NCI-H748 (cell line): Measurements from ENCODE around the gene PTPRS.

ENCODE experiments used
- DNase-seq: peaks from one replicate; lab custom pipeline; 2025; ENCODE audit not compliant: unreplicated experiment; lab: John Stamatoyannopoulos, UW

The PTPRS gene

DNA sequence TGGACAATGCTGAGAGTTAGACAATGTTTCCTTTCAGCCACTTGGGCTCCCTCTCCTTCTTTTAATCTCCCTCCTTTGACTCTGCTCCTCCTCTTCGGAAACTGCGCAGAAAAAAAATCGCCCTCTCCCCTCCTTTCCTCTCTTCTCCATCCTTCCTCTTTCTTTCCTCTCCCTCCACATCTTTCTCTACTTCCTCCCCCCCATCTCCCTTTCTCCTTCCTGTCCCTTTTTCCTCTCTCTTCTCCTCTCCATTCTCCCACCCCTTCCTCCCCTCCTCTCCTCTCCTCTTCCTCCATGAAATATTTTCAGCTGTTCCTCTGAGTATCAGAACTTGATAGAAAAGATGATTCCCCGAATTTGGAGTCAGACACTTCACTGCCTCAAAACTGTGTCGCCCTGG is 15.1 kb upstream of the PTPRS start:
- DNase-seq: no peak

DNA sequence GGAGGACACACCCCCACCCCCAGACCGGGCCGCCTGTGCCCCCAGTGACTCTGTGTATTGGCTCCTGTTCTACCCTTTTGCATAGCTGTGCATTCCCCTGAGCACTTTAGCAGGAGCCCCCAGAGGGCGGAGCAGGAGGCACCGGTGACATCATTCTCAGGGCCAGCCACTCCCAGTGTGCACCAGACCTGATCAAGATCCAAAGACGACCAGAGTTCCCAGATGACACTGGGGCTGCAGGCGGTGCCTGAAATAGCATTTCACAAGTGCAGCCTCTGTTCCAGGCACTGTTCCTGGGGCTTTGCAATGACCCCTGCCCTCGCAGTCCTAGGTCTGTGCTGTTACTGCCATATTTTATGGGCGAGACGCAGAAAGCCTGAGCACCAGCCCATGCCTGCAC is 14.5 kb upstream of the PTPRS start:
- DNase-seq: no peak

DNA sequence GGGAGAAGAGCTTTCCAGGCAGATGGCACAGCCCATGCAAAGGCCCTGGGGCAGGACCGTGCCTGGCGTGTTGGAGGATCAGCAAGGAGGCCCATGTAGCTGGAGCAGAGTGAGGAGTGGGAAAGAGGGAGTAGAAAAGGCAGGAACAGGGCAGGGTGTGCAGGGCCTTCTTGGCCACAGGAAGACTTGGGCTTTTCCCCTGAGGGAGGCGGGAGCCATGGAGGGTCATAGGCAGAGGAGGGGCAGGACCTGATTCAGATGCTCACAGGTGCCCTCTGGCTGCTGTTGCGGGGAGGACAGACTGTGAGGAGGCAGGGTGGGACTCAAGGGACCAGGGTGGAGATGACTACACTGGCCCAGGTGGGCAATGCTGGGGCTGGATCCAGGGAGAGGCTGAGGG is 13.8 kb upstream of the PTPRS start:
- DNase-seq: no peak

DNA sequence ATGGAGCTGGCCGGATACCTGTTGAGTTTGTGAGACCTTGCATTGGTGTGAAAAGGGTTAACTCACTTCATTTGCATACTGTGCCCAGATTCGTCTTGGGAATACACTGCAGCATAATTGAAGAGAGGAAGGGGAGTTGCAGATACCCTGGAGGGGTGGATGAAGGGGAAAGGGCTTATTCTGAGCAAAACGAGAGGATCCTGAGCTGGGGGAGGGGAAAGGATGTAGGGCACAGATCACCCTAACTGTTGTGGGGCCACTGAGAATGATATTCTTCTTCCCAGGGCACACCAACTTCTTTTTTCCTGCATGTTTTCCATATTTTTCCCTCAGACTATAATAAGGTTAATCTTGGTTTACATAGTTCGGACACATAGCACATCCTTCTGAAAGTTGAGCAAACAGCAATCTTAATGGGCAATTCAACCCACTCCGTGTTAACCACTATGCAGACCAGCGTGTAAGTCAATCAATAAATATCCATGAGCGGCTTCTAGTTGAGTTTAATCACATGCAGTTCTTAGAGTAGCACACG is 11.7 kb upstream of the PTPRS start:
- no peak for DNase-seq

DNA sequence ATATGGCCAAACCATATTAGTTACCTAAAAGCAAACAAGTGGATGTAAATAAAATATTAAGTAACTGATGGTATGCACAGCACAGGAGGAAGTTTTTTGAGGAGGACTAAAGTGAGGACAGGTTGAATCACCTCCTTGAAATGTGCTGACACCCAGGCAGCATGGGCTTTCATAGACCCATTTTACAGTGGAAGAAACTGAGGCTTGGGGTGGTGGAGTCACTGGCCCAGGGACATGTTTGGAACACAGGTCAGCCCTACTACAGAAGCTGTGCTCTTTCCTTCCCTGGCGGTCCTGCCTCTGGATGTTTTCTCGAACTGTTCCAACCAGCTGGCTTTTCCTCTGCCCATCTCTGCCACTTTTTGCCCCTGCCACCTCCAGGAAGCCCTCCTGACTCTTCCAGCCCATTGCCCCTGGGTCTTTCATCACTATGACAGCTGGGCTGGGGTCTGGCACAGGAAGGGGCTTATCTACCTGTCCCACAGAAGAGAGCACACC is 11.2 kb upstream of the PTPRS start:
- no peak for DNase-seq

DNA sequence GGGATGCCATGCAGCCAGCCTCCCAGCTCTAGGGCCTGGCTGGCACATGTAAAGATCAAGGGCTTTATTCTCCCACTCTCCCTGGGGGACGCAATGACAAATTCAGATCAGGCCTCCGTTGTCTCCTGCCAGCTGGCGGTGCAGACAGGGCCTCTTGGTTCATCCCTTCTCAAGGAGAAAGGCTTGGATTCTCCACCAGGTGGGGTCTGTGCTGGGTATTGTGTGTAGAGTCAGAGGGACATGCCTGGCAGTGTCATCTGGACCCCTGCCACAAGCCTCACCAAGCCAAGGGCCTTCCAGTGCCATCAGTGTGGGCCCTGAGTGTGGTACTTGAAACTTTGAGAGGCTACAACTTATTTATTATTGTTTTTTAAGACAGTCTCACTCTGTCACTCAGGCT is 8.4 kb upstream of the PTPRS start:
- no peak for DNase-seq

DNA sequence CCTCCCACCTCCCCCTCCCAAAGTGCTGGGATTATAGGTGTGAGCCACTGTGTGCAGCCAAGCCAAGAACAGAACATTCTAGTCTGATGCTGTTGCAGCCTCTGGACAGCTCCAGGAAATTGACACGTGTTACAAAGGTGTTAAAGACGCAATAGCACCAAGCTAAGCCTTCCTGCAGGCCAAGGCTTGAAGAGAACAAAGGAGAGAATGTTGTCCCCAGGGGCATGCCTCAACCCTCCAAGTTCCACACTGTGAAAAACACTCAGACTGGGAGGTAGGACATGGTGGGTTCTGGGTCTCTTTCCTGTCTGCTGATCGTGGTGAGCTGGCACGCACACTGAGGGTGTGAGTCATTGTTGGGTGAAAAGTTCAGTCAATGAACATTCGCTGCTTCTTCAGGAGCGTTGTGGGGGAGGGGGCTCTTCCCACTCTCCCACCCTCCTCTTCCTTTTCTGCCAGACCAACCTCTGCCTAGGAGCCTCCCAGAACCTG is 5.3 kb upstream of the PTPRS start:
- no peak for DNase-seq

DNA sequence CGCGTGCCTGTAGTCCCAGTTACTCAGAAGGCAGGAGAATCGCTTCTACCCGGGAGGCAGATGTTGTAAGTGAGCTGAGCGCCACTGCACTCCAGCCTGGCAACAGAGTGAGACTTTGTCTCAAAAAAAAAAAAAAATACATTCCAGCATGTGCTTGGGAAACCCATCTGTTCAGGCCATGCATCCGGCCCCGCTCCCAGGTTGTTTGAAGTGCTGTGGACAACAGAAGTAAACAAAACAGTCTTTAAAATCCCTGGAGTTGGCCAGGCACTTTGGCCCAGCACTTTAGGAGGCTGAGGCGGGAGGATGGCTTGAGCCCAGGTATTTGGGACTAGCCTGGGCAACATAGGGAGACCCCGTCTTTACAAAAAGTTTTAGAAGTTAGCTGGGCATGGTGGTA is 3.2 kb upstream of the PTPRS start:
- DNase-seq: no peak

DNA sequence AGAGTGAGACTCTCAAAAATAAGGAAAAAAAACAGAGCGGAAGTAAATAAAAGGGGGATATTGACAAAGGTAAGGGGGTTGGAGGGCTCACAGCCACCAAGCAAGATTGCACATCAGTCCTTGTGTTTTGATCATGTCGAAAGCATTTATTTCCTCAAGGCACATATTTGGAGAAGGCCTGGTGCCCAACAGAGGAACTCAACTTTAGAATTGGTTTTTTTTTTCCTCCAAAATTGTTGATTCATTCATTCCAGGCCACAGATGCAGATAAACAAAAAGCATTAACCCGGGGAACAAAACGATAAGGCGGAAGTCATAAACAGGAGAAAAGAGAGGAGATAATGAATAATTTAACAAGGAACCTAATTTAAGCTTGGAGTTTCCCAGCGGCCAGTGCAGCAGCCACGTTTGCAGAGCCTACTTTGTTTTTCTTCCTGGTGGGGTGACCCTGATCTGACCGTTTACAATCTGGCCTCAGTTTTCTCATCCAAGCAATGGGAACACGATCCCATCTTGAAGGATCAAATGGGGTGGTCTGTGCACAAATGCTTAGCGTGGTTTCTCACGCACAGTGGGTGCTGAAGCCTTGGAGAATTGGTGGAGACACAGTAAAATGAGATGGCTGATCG is 2.1 kb upstream of the PTPRS start:
- DNase-seq: no peak

DNA sequence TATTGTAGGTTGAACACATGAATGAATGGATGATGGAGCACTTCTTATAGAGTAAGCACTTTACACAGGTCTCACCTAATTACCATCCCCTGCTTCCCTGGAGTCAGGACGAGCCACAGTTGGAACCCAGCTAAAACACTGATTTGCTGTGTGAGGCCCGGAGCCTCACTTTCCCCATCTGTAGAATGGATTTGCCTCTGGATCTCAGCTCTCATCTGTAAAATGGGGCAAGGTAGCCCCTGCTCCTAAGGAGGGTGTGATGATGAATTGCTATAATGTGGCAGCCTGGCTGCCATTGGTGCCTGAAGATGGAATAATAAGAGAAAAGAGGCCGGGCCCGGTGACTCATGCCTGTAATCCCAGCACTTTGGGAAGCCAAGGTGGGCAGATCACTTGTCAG is 1.4 kb upstream of the PTPRS start:
- no peak for DNase-seq

DNA sequence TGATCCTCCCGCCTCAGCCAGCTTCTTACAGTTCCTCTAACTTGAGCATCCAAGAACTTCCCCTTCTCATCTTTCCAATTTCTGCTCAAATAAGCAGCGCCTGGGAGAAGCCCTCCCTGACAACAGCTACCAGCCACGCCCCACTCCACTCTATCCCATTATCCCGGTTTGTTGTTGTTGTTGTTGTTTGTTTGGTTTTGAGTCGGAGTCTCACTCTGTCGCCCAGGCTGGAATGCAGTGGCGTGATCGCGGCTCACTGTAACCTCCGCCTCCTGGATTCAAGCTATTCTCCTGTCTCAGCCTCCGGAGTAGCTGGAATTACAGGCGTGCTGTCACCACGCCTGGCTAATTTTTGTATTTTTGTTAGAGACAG is 822 bp upstream of the PTPRS start:
- no peak for DNase-seq

DNA sequence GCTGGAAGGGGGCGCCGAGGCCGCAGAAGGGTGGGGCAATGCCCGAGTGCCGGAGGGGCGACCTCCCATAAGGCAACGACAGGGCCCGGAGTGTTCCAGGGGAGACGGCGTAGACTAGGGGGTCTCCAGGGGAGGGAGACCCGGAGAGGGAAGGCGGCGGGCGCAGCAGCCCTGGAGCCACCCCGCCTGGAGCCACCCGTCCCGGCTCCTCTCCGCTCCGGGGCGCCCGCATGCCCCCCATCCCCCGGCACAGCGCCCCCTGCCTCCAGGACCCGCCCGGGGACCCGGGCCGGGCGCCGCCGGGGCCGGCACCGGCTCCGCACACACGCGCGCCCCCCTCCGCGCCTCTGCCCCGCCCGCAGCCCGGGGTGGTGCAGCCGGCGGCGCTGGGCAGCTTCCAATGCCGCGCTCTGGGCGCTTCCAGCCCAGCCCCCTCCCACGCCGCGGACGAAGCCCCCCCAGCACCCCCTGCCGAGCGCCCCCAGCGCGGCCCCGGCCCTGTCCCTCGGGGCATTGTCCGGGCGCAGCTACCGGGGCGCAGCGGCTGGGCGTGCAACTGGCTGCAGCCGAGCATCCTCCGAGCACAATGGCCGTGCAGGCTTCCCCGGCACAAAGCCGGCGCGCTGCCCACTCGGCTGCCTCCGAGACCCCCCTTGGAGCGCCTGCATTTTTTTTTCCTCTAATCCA is 519 bp downstream of the PTPRS start:
- peak; percentile 60 for DNase-seq

DNA sequence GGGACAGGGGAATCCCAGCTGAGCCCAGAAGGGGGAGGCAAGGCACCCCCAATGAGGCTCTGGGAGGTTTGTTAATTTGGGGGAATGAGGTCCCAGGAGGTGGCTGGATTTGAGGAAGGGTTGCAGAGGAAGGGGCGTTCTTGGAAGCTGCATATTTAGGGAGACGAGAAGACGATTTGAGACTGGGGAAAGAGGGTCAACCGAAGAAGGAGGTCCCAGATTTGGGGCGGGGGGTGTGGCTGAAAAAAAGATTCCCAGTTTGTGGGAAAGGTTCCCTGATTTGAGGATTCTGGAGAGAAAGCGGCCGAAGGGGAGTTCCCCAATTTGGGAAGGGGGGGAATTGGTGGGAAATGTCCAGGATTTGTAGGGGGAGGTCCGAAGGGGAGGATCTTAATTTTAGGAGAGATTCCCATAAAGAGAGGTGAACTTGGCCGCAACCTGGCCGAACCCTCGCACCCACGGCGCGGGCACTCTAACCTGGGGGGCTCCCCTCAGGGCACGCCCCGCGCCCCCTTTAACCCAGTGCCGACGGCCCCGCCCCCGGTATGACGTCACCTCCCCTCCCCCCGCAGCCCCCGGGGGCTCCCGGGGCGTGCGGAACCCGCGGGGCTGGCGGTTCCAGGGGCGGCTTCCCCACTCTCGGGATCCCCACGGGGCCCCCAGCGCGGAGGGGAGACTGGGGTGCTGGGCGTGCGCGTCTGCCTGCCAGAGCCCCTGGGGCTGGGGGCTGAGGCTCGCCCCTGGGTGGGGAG is 1.2 kb downstream of the PTPRS start:
- DNase-seq: no peak

DNA sequence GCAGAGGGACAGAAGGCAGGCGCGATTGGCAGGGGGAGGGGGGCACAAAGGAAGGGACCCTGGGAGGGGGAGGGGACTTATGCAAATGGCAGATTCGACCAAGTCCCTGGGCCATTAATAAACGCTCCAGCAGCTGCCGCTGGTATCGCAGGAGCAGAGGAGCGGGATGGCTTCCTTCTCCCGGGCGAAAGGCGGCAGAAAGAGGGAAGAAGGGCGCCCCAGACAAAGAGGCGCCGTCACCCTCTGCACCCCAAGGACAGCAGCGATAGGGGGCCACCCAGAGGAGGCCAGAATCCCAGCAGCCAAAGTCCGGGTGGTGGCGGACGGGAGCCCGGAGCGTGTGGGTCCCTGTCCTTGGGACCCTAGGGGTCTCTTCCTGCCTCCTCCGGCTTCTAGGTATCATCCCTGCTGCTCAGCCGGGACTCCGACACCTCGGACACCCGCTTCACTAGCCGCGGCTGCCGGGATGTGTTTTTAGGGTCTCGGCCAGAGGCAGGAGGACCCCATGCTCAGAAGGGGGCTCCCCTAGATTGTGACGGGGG is 1.9 kb downstream of the PTPRS start:
- peak; percentile 56 for DNase-seq

DNA sequence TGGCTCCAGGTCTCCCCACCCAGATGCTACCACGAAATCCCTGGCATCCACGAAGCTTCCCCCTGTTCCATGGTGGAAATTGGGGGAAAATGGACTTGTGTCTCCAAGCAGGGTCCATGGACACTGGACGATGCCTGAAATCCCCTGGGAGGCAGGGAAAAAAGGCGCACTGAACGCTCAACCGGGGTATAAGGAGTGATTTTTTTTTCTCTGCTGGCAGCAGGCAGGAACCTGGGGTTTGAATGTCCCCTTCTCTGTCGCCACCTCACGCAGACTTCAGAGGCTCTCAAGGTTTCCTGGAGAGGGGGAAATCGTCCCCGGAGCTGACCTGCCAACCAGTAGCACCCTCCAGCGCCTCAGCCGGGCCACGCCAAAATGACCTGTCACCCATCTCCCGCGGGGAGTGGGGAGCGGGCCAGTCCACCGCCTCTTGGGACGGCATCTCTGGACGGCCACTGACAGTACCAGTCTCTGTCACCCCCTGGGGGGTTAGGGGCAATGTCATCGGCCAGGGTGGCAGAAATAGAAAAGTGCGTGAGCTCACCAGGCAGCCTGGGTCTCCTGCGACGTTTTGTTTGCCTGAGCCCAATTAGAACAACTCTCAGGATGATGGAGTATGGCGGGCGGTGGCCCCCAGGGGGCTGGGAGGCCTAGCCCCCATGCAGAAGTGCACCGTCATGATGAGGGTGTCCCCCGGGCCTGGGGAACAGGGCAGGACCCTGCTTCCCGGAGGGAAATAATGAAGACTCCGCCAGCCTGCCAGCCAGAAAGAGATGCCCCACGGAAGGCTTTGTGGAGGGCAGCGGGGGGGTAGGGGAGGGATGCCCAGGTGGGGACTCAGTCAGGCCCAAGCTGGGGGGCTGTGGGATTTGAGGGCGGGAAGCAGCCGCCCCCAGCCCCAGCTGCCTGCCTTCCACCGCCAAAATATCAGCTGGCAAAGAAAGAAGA is 2.6 kb downstream of the PTPRS start:
- no peak for DNase-seq

DNA sequence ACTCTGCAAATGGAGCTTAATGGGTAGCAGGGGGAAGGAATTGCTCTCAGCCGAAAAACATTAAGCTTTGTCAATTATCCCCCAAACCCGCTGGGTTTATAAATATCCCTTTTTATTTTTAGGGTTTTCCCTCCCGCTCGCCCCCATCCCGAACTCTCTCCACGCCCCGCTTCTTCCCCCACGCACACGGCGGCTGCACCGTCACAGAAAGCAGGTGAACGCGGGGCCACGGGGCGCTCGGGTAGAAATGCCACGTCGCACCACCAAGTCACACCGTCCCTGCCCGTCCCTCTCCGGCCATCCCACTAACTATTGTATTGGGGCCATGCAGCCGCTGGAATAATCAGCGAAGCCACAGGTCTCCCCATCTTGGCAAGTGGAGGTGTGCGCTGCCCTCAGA is 3.5 kb downstream of the PTPRS start:
- no peak for DNase-seq

DNA sequence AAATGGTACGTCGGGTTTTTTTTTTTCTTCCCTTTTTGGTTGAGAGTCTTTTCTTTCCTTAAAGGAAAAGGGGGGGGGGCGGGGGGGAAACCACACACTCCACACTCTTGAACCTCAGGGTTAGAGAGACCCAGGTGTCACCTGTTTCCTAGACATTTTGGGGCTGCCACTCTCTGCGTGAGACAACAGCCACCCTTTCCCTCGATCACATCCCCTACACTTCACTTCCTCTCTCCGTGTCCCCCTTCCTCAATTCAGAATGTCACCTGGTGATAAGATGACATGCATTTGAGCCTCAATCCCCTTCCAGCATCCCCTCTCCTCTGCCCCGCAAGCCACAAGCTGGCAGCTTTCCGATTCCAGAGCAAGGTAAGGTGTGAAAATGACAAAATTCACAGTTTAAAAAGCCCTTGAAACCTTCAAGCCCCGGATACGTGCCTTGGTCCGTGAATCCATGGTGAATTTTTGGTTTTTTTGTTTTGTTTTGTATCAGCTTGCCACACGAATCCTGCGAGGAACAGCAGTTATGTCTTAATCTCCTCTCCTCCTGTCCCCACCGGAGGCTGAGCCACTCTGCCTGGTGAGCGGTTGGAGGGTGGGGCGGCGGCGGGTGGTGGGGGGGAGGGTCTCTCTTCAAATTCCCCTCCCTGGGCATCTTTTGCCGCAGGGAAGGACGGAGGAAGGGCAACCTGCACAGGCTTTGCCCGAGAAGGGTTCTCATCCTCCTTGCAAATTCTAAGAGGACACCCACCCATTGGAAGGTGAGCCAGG is 4.2 kb downstream of the PTPRS start:
- no peak for DNase-seq

DNA sequence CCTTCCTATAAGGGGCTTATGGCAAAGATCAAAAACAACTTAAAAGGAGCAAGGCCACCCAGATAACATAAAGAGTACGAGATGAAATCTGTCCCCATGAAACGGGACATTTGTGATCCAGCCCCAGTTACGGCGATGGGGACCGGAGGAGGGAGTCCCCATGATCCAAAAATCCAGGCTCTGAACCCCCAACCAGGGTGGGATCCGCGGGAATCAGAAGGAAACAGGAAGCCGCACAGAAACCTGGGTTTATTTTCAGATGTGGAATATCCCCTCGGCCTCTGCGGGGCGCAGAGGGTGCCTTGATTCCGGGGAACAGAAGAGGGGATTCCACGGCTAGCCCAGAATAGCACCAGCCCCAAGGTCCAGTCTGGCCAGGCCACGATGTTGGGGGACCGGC is 5.0 kb downstream of the PTPRS start:
- DNase-seq: no peak

DNA sequence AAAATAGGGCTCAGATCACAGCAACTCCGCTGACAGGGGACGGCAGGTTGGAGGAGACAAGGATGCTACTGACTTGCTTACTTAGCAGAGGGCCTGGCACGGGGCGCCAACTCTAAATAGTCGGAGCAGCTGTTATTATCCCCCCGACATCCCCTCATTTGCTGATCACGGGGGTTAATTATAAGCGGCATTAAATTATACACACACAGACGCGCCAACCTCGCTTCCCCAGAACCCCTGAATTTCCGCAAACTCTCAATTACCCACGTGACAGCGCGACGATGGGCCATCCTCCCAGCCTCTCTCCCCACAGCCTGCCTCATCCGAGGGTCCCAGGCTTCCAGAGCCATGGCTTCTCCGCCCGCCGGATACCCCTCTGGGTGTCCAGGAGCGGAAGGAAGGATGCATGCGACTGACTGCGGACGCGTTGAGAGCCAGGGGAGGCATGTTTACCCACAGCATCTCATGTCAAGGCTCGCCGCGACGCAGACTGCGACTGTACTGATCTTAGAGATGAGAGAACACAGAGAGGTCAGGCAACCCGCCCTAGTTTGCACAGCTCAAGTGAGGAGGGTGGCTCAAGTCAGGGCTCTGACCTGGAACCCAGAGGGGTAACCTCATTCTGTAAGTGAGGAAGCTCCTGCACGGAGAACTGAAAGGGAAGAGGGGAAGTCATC is 5.7 kb downstream of the PTPRS start:
- DNase-seq: no peak
